GM12891 (cell line): ENCODE data around the gene FTO.

Experiments used
- DNase-seq: peaks from one replicate; pipeline ENCODE4 v3.0.0; 2011; ENCODE audit warnings: low spot score; ENCODE audit not compliant: insufficient read length
- FAIRE-seq: peaks from 2 replicates; lab custom pipeline; 2011; peaks lifted over from hg19 to GRCh38; lab: Jason Lieb, UNC
- PAX5 ChIP-seq: IDR thresholded peaks from 2 replicates; pipeline ENCODE4 v1.6.1; 2011; ENCODE audit warnings: low read length, moderate library complexity, mild to moderate bottlenecking; ENCODE audit not compliant: insufficient read depth, severe bottlenecking
- POLR2A ChIP-seq: IDR thresholded peaks from 2 replicates; pipeline ENCODE4 v1.6.1; 2011; ENCODE audit warnings: low read depth, low read length, control low read depth
- POLR2AphosphoS5 ChIP-seq: IDR thresholded peaks from 2 replicates; pipeline ENCODE4 v1.6.1; 2011; ENCODE audit warnings: low read depth, low read length, control low read depth
- POU2F2 ChIP-seq: IDR thresholded peaks from 2 replicates; pipeline ENCODE4 v1.6.1; 2011; ENCODE audit warnings: low read depth, mild to moderate bottlenecking, control low read depth, low read length, moderate library complexity
- SPI1 ChIP-seq: IDR thresholded peaks from 2 replicates; pipeline ENCODE4 v1.6.1; 2011; ENCODE audit warnings: low read depth, low read length, control low read depth
- TAF1 ChIP-seq: IDR thresholded peaks from 2 replicates; pipeline ENCODE4 v1.6.1; 2011; ENCODE audit warnings: low read depth, low read length, control low read depth

The FTO gene

DNA sequence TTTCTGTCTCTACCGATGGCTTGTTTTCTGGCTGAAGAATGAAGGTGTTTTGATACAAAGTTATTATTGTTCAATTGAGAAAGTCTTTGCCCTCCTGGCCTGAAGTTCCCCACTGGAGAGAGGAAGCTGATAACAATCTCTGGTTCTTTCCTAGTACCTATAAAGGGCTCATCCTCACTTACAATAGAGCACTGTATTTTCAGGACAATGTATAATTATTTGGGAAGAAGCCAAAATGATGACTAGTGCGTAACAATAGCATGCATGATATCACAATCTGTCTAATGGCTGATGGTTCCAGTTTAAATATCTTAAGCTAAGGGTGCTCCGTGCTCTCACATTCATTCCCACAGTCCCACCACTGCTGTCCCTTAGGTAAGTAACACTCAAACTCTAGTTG is 351.9 kb downstream of the FTO start:
- DNase-seq: no peak
- no peak for TF ChIP-seq POLR2A
- TF ChIP-seq SPI1: no peak
- no peak for TF ChIP-seq TAF1
- no peak for TF ChIP-seq POLR2AphosphoS5
- TF ChIP-seq PAX5: no peak
- TF ChIP-seq POU2F2: no peak
- FAIRE-seq: no peak

DNA sequence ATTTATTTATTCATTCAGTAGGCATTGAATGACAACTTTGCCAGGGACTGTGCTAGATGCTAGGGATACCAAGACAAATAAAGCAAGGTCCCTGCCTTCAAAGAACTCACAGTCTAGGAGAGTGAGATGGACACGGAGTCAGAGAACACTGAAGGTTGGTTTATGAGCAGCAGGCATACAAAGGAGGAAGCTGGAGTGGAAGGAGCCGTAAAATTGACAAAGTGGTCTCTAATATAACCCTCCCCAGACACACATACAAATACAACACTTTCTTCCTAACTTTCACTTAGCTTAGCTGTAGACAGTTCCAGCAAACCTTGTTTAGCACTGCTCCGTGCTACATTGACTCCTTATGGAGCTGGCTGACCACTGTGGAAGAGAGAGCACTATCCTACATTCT is 353.0 kb downstream of the FTO start:
- DNase-seq (no peak), FAIRE-seq (no peak)
- TF ChIP-seq PAX5: no peak
- no peak for TF ChIP-seq POU2F2
- no peak for TF ChIP-seq POLR2A
- no peak for TF ChIP-seq TAF1
- no peak for TF ChIP-seq SPI1
- no peak for TF ChIP-seq POLR2AphosphoS5

DNA sequence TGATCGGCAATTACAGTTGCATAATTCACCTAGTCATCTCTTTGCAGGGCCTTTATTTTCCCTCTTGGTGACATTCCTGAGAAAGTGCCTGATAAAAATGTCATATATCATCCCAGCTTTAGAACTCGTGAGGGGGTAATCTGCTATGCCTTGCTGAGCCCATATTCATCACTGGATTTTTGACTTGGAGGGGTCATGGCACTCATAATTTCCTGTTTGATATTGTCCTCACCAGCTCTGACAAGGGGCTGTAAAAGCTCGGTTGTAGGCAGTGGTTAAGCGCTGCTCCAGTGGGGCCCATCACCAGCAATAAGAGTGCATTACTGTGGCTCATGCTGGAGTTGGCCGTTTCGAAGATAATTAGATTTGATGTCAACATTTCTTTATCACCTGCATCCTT is 355.4 kb downstream of the FTO start:
- DNase-seq (no peak), FAIRE-seq (no peak)
- TF ChIP-seq SPI1: no peak
- no peak for TF ChIP-seq PAX5
- TF ChIP-seq TAF1: no peak
- no peak for TF ChIP-seq POLR2A
- TF ChIP-seq POLR2AphosphoS5: no peak
- TF ChIP-seq POU2F2: no peak

DNA sequence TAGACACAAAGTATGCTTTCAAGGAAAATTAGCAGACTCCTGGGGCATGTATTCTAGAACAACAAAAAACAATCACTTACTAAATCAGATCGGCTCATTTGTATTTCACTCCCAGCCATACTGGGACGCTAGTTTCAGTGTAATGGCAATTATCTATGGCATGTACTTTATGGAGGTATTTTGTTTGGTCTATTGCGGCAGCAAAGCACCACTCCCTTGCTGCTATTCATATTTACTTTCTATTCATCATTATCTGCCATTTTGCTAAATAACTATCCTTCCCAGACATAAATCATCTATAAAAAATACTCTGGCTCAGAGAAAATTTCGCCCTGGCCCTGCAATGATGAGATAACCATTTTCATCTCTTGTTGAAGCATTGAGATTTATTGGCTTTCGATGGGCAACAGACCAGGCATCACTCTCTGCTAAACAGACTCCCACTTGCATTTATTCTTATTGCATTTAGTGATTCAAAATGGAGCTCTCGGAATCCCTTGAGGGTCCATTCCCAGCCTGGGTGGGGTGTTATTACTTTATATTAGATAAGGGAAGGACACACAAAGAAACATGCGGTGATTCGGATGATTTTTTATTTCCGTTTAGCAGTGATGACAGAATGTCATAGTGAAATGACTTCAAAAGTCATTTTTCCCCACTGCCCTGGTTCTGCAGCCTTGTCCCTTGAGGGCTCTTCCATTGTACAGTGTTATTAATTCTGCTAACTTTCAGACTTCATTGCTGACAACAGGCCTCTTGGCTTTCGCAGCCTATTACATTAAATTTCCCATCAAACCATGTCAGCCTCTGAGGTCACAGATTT is 356.9 kb downstream of the FTO start:
- TF ChIP-seq POLR2A: no peak
- no peak for TF ChIP-seq SPI1
- TF ChIP-seq PAX5: no peak
- no peak for TF ChIP-seq POU2F2
- TF ChIP-seq TAF1: no peak
- no peak for TF ChIP-seq POLR2AphosphoS5
- FAIRE-seq (no peak), DNase-seq (no peak)

DNA sequence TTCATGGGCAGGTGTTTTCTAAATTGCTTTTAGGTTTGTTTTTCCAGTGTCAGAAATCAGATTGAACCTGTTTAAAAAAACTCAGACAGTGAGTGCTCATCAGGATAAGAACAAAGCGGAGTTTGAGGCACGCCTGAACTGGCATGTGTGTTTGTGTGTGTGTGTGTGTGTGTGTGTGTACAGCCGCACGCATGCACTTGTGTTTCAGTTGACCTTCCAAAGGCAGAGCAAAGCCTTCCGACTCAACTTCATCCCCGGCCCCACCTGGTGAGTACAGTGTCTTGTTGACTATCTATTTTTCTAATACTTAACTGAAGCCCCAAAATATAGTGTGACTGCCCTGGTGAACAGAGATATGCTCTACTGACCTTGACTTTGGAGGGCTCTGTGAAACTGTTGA is 357.5 kb downstream of the FTO start:
- DNase-seq (no peak), FAIRE-seq (no peak)
- TF ChIP-seq POLR2AphosphoS5: no peak
- no peak for TF ChIP-seq TAF1
- TF ChIP-seq PAX5: no peak
- TF ChIP-seq POU2F2: no peak
- TF ChIP-seq SPI1: no peak
- TF ChIP-seq POLR2A: no peak

DNA sequence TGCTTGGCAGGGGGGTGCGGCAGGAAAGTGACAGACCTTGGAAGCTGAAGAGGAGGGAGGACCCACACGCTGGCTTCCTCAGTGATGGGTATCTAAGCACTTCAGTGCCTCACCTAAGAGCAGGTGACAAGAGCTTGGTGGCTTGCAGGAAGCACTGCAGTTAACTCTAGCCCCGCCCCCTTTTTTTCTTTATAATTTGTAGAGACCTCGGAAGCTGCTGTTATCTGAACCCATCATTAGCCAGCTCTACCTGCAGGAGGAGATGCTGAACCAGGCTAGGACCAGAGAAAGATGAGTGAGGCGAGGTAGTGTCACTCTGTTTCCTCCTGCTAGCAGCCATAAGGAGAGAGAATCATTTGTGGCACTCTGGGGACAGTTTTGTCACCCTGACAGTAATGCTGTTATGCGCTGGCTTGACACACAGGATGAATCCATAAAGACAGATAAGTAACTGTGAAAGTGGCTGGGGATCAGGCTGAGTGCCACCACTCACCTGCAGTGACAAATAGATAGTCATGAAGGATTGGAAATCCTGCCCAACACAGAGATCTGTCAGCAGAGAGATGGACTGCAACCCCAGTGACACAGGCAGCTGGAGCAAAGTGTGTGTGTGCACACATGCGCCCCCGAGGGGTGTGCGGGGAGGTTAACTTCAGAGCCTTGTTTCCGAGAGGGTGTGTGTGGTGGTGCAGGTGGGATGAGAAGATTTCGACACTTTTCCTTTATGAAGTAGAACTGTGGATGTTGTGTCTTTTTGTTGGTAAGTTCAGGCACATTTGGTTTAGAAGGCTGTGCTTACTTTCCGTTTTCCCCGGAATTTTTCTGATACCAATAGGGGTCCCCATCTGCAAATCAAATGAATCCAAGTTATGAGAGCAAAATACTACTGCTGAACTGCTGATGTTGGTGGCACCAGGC is 358.7 kb downstream of the FTO start:
- no peak for DNase-seq
- no peak for TF ChIP-seq POLR2A
- no peak for TF ChIP-seq TAF1
- TF ChIP-seq POU2F2: no peak
- TF ChIP-seq SPI1: no peak
- no peak for TF ChIP-seq PAX5
- no peak for TF ChIP-seq POLR2AphosphoS5
- FAIRE-seq: no peak

DNA sequence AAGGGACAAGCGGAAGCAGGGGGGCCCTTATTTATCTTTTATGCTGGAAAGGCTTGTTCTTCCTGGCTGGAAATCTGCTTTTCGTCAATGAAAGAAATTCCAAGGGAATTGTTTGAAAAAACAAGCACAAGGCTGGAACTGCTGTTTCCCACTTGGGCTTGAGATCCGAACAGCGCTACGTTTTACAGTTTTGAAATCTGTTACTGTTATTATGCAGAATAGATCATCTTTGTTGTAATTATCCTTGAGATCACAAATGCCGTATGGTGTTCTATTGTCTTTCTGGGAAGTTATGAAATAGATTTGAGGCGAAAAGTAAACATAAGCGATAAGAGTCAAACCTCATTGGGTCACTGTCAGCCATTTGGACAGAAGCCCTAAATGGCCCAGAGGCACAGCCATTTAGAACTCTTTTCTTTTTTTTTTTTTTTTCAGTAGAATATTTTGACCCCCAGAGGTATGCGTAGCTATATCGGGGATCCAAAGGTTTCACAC is 359.4 kb downstream of the FTO start:
- FAIRE-seq: no peak
- DNase-seq: no peak
- no peak for TF ChIP-seq TAF1
- TF ChIP-seq PAX5: no peak
- TF ChIP-seq POLR2AphosphoS5: no peak
- no peak for TF ChIP-seq POU2F2
- no peak for TF ChIP-seq POLR2A
- TF ChIP-seq SPI1: no peak

DNA sequence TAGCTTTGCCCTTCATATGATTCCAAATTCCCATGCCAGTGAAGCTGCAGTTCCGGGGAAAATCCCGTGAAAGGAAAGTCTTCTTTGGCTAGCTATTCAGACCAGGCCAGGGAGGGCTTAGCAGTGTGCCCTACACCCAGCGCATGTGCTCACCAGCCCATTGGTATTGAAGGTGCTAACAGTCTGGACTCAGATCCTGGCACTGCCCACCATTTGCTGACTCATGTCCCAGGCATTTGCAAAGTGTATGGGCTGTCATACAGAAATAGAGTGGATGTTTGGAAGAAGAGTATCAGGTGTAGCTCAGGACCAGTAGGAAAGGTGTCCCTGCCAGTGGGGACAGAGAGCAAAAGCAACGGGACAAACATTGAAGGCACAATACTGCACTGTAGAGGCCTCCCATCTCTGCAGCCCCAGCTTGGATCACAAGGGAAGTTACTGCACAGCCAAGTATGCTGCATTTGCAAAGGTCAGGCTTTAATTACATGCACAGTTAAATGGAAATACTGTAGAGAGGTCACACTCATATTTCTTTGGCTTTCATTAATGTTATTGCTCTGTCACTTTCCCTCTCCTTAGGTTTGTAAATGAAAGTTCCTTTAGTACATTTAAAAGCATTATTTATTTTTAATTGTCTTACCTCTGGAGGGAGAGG is 362.6 kb downstream of the FTO start:
- no peak for FAIRE-seq
- no peak for DNase-seq
- no peak for TF ChIP-seq POU2F2
- no peak for TF ChIP-seq POLR2AphosphoS5
- no peak for TF ChIP-seq SPI1
- no peak for TF ChIP-seq POLR2A
- no peak for TF ChIP-seq TAF1
- TF ChIP-seq PAX5: no peak
